ENCODE results near the gene TEPSIN.

GRCh38 chr17:81206657-81207056 is 32.2 kb downstream of the TEPSIN start:
- no peak for TF ChIP-seq CTCF (IDR thresholded peaks at IDR 0.05)
- no peak for TF ChIP-seq POLR2AphosphoS5 (IDR thresholded peaks at IDR 0.05)
- no peak for TF ChIP-seq EP300 (IDR thresholded peaks at IDR 0.05)
- no peak for TF ChIP-seq POLR2A (IDR thresholded peaks at IDR 0.05)

Data from upper lobe of left lung (tissue), 4 donors.